Measurements from ENCODE around the gene DNASE1L2.

The DNASE1L2 gene

DNA sequence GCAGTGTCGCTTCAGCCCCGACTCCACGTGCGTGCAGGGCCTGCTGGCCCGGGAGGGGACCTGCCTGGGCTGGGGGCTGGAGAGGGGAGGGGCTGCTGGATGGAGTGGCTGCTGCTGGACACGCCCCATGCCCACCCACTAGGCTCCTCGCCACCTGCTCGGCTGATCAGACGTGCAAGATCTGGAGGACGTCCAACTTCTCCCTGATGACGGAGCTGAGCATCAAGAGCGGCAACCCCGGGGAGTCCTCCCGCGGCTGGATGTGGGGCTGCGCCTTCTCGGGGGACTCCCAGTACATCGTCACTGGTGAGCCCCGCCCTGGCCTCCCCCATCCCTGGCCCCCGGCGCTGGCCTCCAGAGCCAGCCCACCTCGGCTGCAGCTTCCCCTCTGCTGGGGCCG lies 27.9 kb upstream of the DNASE1L2 start:
- no peak for DNase-seq (ENCODE audit: low spot score in 2 of 2)
- Histone ChIP-seq H3K27me3 (ENCODE audit: low read depth) (no peaks in the 10 kb centered on the region), H3K4me1 (peaks cover 19% of the 10 kb centered on the region), H3K9me3 (no peaks in the 10 kb centered on the region), H3K36me3 (replicated peaks) (peaks cover 42% of the 10 kb centered on the region), H3K4me3 (no peak overlapping the region)
- in situ Hi-C loops (cut with MboI; ENCODE audit: low sequenced_read_pairs) = no loop called here

DNA sequence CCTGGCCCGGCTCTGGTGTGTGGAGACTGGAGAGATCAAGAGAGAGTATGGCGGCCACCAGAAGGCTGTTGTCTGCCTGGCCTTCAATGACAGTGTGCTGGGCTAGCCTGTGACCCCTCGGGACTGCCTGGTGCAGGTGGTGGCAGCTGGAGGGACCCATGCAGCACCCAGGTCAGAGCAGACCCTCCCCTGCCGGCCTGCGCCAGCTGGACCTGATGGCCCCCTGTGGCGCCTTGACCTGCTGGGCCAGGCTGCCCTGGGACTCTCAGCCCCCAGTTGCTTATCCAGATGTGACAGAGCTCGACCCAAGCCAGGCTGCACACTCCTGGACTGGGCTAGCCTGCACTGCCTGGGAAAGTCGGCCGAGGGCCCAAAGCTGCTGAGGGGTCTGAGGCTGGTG lies 27.5 kb upstream of the DNASE1L2 start:
- no peaks in the 10 kb centered on the region for H3K9me3 ChIP-seq
- H3K27me3 ChIP-seq (ENCODE audit: low read depth) = no peaks in the 10 kb centered on the region
- H3K36me3 ChIP-seq (replicated peaks) = peaks cover 42% of the 10 kb centered on the region
- no peak overlapping the region for H3K4me3 ChIP-seq
- H3K4me1 ChIP-seq = peaks cover 19% of the 10 kb centered on the region
- in situ Hi-C loops (cut with MboI; ENCODE audit: low sequenced_read_pairs) = no loop called here
- no peak for DNase-seq (ENCODE audit: low spot score in 2 of 2)

DNA sequence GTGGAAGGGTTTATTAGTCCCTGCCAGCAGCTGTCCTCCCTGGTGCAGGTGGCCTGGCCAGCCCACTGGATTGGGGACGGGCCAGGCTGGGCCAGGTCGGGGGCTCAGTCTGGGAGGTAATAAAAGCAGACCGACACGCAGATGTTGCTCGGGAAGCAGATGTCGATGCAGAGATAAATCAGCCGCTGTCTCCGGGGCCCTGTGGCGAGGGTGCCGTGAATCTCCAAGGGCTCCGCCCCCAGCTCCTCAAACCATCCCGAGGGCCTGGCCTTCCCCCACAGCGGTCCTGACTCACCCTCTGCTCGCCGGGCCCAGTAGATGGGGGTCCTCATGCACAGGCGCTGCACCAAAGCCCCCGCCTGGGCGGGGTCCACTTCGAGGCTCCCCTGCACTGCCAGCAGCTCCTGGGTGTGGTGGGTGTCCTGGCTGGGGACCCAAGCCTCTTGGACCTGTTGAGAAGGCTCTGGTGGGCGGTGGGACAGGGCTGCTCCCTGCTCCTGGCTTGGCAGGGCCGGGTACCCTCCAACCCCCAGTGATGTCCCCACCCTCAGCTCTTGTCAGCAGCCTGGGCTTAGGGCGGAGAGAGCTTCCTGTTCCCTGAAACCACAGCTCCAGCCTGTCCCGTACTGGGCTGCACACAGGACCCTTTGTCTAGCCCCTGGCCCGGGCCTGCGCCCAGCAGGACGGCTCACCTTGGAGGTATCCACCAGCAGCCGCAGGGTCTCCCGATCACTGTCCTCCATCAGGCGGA lies 26.8 kb upstream of the DNASE1L2 start:
- in situ Hi-C loops (cut with MboI; ENCODE audit: low sequenced_read_pairs) = no loop called here
- peaks cover 42% of the 10 kb centered on the region for H3K36me3 ChIP-seq (replicated peaks)

DNA sequence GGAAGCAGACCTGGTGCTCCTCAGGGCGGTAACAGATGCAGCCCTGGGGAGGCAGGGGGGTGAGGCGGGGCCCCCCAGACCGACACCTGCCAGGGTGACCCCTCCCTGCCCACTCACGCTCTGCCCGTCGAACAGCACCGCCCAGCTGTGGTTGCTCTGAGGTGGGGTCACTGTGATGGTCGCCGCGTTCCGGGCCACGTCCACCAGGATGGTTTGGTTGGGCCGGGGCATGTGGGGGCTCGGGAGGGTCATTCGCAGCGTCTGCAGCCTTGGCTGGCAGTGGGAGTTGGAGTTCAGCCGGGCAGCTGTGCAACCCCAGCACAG lies 26.3 kb upstream of the DNASE1L2 start:
- peaks cover 15% of the 10 kb centered on the region for H3K4me1 ChIP-seq
- no peaks in the 10 kb centered on the region for H3K9me3 ChIP-seq
- peaks cover 42% of the 10 kb centered on the region for H3K36me3 ChIP-seq (replicated peaks)
- no peaks in the 10 kb centered on the region for H3K27me3 ChIP-seq (ENCODE audit: low read depth)
- no peak for DNase-seq (ENCODE audit: low spot score in 2 of 2)
- in situ Hi-C loops (cut with MboI; ENCODE audit: low sequenced_read_pairs) = no loop called here
- H3K4me3 ChIP-seq = no peak overlapping the region

More for the DNA sequence above, 26.8 kb upstream of the DNASE1L2 start:
- H3K4me1 ChIP-seq = peaks cover 18% of the 10 kb centered on the region
- no peaks in the 10 kb centered on the region for H3K9me3 ChIP-seq
- no peak for DNase-seq (ENCODE audit: low spot score in 2 of 2)
- no peak overlapping the region for H3K4me3 ChIP-seq
- no peaks in the 10 kb centered on the region for H3K27me3 ChIP-seq (ENCODE audit: low read depth)

DNA sequence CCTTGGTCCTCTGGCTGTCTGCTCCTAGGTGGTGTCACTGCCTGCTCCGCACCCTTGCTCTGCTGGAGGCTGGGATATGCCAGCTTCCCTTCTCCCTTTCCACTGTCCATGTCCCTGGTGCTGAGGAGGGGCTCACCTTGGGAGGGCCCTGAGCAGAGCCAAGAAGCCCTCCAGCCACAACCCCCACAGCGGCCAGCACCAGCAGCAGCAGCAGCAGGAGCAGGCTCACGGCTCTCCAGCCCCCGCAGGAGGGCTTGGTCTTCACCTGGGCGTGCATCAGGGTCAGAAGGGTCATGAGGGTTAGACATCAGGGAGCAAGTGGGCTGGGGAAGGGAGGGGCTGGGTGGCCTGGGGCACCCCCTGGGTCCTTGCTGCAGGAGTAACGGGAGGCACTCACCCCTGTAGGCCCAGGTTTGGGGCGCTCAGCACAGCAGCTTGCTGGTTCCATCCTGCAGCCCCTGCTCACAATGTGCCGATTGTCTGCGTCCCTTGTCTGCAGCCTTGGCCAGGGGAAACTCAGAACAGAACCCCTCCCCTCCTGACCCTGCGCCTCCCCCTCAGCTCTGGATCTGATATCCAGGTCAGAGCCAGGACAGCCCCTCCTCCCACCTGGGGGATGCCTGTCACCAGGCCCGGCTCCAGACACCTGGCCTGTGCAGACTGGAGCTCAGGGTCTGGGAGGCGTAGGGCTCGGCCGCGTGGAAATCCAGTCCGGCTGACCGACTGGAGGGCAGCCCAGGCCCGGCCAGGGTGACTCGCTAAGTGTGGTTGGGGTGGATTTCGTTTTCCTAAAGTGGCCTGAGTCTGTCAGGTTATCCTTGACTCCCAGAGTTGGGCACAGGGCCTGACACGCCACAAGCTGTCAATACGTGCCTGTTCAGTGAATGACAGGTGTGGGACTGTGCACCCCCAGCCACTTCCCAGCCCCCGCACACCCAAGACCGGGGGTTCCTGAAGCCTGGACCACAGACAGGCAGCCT lies 25.6 kb upstream of the DNASE1L2 start, which contains the start of gene BRICD5:
Gene BRICD5, minus strand, starts transcription at position 478 of the 980 bp plus-strand sequence. Its CDS starts 30 bp downstream, at position 448.
- peaks cover 21% of the 10 kb centered on the region for H3K4me1 ChIP-seq

DNA sequence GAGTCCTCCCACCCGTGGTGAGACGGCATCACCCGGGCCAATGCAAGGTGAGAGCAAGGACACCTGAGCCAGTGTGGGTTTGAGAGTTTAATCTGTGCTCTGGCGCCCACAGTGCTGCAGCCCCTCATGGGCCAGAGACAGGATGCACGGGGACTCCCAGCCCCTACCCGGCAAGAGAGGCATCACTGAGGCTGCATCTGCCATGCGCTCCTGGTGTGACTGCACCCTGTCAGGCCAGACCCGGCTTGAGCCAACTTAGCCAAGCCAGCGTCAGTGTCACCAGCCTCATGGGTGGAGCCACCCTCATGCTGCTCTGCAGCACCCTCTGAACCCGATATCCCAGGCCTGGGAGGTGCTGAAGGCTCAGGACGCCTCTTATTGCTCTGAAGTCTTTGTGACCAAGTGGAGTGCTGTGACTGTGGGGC lies 24.3 kb upstream of the DNASE1L2 start:
- H3K4me1 ChIP-seq = peaks cover 22% of the 10 kb centered on the region
- H3K36me3 ChIP-seq (replicated peaks) = peaks cover 35% of the 10 kb centered on the region
- no peaks in the 10 kb centered on the region for H3K9me3 ChIP-seq
- H3K4me3 ChIP-seq = no peak overlapping the region
- in situ Hi-C loops (cut with MboI; ENCODE audit: low sequenced_read_pairs) = no loop called here
- no peak for DNase-seq (ENCODE audit: low spot score in 2 of 2)
- H3K27me3 ChIP-seq (ENCODE audit: low read depth) = no peaks in the 10 kb centered on the region

More for the DNA sequence above, 25.6 kb upstream of the DNASE1L2 start, which contains the start of gene BRICD5:
- H3K4me3 ChIP-seq = no peak within 1 kb of the TSS
- no peaks in the 10 kb centered on the region for H3K9me3 ChIP-seq
- in situ Hi-C loops (cut with MboI; ENCODE audit: low sequenced_read_pairs) = no loop called here
- H3K27me3 ChIP-seq (ENCODE audit: low read depth) = no peaks in the 10 kb centered on the region
- no peak for DNase-seq (ENCODE audit: low spot score in 2 of 2)
- H3K36me3 ChIP-seq (replicated peaks) = peaks cover 38% of the 10 kb centered on the region

DNA sequence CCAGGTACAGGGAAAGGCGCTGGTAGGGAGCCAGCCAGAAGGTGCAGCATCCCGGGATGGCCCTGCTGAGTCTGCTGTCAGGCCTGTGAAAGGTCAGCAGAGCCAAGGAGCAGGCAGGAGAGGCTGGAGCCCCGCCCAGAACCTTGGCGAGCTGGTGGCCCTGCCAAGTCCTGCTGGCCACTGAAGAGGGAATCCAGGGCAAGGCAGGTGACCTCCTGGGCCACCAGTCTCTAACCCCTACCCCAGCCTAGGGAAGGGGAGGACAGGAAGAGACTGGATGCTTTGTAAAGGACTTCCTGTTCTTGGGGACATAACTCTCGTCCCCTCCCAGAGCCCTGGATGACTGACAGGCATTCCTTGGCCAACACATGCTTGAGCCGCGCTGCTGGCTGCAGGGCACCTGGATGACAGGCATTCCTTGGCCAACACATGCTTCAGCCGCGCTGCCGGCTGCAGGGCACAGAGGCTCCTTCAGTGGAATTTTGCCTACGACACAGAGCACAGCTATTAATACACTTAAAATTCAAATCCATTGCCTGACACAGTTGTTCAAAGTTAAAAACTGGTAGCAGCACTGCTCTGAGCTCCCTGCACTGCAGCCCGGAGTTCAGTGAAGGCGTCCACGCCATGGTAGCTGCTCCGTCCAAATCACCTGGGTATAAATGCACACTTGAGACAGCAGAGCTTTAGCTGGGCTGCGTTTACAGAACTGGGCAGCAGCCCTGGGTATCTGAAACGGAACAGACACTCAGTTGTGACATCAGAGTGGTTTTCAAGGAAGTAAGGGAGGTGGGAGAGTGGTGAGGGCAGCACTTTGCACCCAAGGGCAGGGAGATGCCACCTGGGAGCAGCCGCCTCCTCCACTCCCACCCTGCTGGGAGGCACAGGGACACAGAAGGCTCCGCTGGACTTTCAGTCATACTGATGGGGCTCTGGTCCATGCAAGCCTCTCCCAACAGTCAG lies 23.6 kb upstream of the DNASE1L2 start:
- peaks cover 28% of the 10 kb centered on the region for H3K36me3 ChIP-seq (replicated peaks)
- H3K9me3 ChIP-seq = no peaks in the 10 kb centered on the region
- DNase-seq (ENCODE audit: low spot score in 2 of 2) = peak in 1 of 2 experiments; percentile 47
- in situ Hi-C loops (cut with MboI; ENCODE audit: low sequenced_read_pairs) = no loop called here
- H3K4me3 ChIP-seq = peak overlapping the region; percentile 50
- no peaks in the 10 kb centered on the region for H3K27me3 ChIP-seq (ENCODE audit: low read depth)
- peaks cover 22% of the 10 kb centered on the region for H3K4me1 ChIP-seq

DNA sequence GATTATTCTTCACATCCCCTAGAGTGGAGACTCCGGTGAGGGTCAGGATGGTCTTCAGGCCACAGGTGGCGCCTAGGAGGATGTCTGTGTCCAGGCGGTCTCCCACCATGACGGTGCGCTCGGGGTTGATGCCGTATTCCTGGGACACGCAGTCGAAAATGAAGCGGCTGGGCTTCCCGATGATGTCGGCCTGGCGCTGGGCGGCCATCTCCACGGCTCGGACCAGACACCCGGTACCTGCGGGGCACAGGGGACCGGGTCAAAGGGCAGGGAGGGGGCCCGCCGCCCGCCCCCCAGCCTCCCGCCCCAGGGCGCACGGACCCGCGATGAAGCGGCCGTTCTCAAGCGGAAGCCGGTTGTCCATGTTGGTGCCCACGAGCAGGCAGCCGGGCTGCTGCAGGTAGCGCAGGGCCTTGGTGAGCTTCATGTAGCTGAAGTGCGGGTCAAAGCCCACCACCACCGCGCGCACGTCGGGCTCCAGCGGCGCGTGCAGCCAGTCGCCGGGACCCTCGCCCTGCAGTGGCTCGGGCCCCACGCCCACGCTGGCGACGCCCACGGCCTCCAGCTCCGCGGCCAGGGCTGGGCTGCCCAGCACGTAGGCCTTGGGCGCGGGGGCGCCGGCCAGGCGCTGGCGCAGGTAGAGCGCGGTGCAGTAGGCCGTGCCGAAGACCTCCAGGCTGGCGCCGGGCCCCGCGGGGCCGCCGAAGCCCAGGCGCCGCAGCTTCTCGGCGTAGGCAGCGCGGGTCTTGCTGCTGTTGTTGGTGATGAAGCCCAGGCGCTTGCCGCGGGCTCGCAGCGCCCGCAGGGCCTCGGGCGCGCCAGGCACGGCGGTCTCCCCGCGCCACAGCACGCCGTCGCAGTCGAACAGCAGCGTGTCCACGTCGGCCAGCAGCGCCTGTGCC lies 22.2 kb upstream of the DNASE1L2 start:
- in situ Hi-C loops (cut with MboI; ENCODE audit: low sequenced_read_pairs) = no loop called here
- Histone ChIP-seq H3K4me1 (peaks cover 24% of the 10 kb centered on the region), H3K27me3 (ENCODE audit: low read depth) (no peaks in the 10 kb centered on the region), H3K4me3 (peak overlapping the region; percentile 50), H3K36me3 (replicated peaks) (peaks cover 13% of the 10 kb centered on the region), H3K9me3 (no peaks in the 10 kb centered on the region)
- DNase-seq (ENCODE audit: low spot score in 2 of 2) = no peak

DNA sequence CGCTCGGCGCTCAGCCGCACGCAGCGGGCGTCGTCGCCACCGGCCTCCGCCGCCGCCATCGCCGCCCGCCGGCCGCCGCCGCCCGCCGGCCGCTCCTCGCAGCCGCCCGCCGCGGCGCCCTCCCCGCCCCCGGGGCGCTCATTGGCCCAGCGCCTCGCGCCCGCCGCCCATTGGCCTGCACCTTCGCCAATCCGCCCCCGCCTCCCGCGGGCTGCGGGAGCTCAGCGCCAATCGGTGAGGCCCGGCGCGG lies 21.6 kb upstream of the DNASE1L2 start, which contains the start of gene PGP:
Gene PGP, minus strand, starts transcription at position 122 of the 250 bp plus-strand sequence. Its CDS starts 63 bp downstream, at position 59.
- H3K27me3 ChIP-seq (ENCODE audit: low read depth) = no peaks in the 10 kb centered on the region
- H3K4me3 ChIP-seq = peak within 1 kb of the TSS; percentile 54
- peaks cover 8% of the 10 kb centered on the region for H3K36me3 ChIP-seq (replicated peaks)
- H3K9me3 ChIP-seq = no peaks in the 10 kb centered on the region
- peaks cover 25% of the 10 kb centered on the region for H3K4me1 ChIP-seq
- in situ Hi-C loops (cut with MboI; ENCODE audit: low sequenced_read_pairs) = no loop called here
- DNase-seq (ENCODE audit: low spot score in 2 of 2) = no peak

DNA sequence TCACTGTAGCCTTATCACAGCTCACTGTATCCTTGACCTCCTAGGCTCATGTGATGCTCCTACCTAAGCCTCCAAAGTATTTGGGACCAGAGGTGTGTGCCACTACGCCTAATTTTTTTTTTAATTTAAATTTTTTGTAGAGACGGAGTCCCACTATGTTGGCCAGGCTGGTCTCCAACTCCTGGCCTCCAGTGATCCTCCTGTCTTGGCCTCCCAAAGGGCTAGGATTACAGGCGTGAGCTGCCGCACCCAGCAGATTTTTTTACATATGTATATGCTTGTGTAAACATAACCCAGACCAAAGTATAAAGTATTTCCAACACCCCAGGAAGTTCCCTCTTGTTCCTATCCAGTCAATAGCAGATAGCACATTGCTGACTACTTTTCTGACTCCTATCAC lies 19.9 kb upstream of the DNASE1L2 start:
- H3K27me3 ChIP-seq (ENCODE audit: low read depth) = no peaks in the 10 kb centered on the region
- peaks cover 25% of the 10 kb centered on the region for H3K4me1 ChIP-seq
- H3K36me3 ChIP-seq (replicated peaks) = peaks cover 6% of the 10 kb centered on the region
- no peaks in the 10 kb centered on the region for H3K9me3 ChIP-seq
- H3K4me3 ChIP-seq = no peak overlapping the region
- DNase-seq (ENCODE audit: low spot score in 2 of 2) = no peak
- in situ Hi-C loops (cut with MboI; ENCODE audit: low sequenced_read_pairs) = no loop called here

DNA sequence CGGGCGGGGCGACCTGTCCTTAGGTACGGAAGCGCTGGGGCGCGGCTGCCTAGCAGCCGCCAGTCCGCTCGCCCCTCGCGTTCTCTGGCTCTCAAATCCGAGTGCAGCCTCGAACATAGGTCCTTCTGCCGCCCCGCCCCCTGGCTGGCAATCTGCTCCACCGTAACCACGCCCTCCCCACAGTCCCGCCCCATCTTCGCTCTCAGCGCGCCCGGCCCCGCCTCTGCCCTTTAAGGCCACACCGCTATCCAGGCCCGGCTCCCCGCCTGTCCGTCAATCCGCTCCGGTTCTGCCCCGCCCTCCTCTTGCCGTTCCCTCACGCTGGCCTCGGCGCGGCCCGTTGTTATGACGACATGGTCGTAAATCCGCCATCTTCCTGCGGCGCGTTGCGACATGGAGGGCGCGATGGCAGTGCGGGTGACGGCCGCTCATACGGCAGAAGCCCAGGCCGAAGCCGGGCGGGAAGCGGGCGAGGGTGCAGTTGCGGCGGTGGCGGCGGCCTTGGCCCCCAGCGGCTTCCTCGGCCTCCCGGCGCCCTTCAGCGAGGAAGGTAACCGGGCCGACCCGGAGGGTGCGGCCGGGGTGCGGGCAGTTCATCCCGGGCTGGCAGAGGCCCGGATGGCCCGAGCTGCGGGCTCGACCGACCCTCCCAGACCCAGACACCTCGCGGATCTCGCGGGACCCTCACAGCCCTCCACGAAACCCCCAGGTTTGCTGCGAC lies 12.9 kb upstream of the DNASE1L2 start, which contains the start of gene E4F1:
Gene E4F1, plus strand, starts transcription at position 371 of the 721 bp plus-strand sequence. Its CDS starts 23 bp downstream, at position 394.
- in situ Hi-C loops (cut with MboI; ENCODE audit: low sequenced_read_pairs) = no loop called here
- Histone ChIP-seq H3K9me3 (no peaks in the 10 kb centered on the region), H3K4me1 (peaks cover 12% of the 10 kb centered on the region), H3K27me3 (ENCODE audit: low read depth) (no peaks in the 10 kb centered on the region), H3K36me3 (replicated peaks) (peaks cover 16% of the 10 kb centered on the region), H3K4me3 (peak within 1 kb of the TSS; percentile 85)
- peak; percentile 100 for DNase-seq (ENCODE audit: low spot score in 2 of 2)

DNA sequence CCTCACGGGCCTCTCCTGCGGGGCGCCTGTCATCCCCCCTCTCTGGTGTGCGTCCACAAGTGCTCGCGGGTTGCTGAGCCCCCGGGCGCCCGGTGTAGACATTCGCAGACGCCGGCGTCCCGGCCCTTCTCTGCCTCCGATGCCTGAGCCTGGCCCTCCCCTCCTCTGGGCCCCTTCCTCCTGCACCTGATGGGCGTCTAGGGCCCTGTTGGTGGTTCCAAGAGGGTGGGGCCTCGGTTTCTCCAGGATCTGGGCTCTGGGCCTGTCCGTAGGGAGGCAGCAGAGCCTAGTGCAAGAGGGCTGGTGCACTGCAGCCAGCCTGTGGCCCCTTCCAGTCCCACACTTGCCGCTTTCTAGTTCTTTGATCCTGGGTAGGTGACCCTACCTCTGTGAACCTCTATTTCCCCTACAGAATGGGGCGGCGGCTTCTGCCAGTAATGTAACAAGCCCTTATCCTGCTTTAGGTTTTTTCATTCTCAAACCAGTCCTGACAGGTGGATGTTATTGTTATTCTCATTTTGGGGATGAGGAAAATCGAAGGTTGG lies 12.2 kb upstream of the DNASE1L2 start:
- peak in 1 of 2 experiments; percentile 60 for DNase-seq (ENCODE audit: low spot score in 2 of 2)
- peak overlapping the region; percentile 85 for H3K4me3 ChIP-seq
- H3K4me1 ChIP-seq = peaks cover 10% of the 10 kb centered on the region
- no peaks in the 10 kb centered on the region for H3K27me3 ChIP-seq (ENCODE audit: low read depth)
- H3K36me3 ChIP-seq (replicated peaks) = peaks cover 23% of the 10 kb centered on the region
- in situ Hi-C loops (cut with MboI; ENCODE audit: low sequenced_read_pairs) = no loop called here
- no peaks in the 10 kb centered on the region for H3K9me3 ChIP-seq
